Suppressor macrophage (primary cell): ENCODE measurements around the gene IL1RAPL1.

Experiments
- DNase-seq, 4 experiments: peaks; one replicate each; pipeline ENCODE4 v3.0.0-alpha.2; 2020 to 2022

IL1RAPL1 gene

DNA sequence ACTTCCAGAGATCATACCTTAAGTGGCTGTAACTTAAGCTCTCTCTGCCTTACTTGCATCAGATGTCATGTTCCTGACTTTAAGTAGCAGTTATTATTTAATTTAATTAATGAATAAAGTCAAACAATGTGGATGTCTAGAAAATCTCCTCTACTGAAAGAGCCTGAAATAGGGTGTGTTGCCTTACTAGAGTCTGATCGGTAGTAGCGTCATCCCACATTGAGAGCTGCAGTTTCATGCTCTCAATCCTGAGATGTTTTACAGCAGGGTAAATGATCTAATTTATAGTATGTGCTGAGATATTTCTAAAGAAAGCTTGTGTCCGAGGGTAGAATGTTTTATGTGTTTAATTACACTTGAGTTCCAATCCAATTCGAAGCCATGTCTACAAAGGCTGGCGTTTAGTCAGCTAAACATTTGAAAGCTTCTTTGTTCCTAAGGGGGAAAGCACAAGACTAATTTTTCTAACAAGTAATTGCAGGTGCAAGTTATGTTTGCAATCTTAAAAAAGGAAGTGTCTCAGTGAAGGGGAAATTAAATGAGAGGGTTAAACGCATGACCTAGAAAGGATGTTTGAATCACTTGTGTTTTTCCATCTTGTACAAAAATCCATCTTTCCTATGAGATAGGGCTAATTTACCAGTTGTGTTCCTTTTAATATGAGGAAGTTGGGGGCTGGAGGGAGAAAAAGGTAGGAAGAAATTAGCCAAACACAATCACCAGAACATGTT is 1237.1 kb downstream of the IL1RAPL1 start:
- DNase-seq, result no peak

GRCh38 chrX:29826742-29827141 is 1239.5 kb downstream of the IL1RAPL1 start:
- DNase-seq, result no peak

- no peak for DNase-seq
Measured at GRCh38 chrX:29834311-29834710, 1247.1 kb downstream of the IL1RAPL1 start.

DNA sequence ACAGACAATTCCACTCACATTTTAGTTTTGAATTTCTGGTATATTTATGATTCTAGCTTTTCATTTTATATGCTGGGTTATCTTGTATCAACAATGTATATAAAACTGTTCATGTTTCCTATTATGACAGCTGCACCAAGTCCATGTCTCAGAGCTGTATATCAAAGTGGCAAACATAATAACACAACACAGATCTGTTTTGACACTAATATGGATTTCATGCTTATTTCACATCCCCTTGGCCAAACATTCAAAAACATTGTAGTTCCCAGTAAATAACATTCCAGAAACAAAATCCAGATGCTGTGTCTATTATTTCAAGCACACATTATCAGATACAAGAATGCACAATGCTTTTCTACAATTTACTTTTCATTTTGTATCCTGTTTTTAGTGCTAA is 1247.5 kb downstream of the IL1RAPL1 start:
- no peak for DNase-seq

DNA sequence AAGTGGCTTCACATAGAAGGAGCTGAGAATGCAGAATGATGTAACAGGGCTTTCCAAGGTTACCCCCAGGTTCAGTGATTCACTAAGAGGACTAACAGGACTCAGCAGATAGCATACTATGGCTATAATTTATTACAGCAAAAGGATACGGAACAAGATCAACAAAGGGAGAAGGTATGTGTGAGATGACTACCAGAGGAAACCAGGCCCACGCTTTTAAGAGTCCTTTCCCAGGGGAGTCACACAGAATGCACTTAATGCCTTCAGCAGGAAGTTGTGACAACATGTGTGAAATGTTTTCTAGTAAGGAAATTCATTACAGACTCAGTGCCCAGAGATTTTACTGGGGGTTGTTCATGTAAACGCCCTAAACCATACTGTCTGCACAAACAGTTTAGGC is 1254.5 kb downstream of the IL1RAPL1 start:
- no peak for DNase-seq

GRCh38 chrX:29842552-29842951 is 1255.3 kb downstream of the IL1RAPL1 start:
- no peak for DNase-seq

DNA sequence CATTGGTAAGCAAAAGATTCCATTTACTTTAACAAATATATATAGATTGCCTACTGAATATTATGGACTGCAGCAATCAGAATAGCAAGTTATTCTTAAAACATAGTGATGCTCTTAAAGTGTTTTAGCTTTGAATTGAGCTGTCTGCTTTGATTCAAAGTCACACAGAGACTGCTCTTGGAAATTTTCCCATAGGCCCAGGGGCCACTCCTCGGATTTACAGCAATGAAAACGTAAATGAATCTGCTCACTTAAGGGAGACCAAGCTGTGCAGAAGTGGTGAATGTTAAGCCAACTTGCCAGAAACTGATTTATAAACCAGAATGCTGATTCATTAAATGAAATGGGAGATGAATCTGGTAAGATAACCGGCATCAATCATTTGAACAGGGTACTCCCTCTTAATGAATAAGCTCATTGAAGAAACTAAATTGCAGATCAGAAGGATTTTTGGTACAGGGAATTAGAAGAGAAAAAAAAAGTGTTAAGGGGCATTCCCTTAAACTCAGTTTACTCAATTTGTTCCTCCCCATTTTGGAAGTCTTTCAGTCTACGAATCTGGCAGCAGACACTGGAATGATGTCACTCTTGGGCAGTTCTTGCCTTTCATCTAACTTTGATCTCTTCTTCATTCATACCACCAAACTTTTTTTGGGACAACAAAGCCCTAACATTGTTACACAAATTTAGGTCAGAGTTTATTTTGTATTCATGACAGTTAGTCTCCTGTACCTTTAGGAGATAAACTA is 1264.8 kb downstream of the IL1RAPL1 start:
- DNase-seq, result no peak

DNA sequence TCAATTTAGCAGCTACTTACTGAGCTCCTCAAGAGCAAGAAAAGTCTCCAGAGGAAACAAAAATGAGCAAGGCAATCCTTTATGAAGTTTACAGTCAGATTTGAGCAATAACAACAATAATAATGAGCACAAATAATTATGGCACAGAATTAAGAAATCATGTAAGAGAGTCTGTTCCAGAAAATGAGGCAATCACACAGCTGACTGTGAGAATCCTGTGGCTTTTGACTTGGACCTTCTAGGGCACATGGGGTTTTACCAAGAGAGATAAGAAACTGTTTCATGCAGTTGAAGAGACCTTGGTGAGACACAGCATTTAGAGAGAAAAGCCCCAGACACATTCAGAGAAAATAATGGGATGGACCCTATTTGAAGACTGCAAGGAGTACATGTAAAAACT is 1265.5 kb downstream of the IL1RAPL1 start:
- no peak for DNase-seq

DNA sequence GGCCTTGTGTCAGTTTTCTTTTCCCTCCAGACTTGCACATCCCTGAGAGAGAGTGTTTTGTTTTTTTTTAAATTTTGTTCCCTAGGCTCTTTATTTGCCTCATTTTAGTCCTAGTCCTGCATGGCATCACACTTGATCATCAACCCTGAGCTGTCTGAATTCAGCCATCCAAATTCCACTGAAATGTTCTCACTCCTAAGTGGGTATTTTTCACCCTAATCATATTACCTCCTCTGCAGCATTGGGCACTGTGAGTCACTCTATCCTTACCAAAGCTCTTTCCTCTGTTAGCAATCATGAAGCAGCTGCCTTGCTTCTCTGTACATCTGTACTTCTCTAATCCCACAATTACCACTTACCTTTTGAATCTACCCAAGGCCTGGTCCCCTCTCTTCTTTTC is 1271.5 kb downstream of the IL1RAPL1 start:
- no peak for DNase-seq

DNA sequence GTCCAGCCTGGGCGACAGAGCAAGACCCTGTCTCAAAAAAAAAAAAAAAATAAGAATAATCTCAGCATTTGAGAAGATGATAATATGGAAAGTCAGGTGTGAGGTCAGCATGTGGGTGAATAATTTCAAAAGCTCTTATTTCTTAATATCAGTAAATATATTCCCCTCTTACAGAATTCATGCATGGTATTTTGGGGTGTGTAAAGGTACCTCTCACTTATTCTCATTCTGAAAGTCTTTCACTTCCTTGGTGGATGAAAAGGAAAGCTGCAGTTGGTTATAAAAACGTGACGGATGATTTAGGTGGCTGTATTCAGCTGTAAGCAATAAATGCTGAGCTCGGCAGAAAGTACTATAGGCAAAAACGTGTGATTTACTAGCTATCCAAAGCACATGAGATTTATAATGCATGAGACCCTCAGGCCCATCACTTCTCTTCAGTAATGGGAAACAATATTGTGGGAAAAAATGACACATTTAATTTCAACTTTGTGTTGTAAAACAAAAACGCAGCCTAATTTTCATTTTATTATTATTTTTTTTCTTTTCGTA is 1275.0 kb downstream of the IL1RAPL1 start:
- no peak for DNase-seq

DNA sequence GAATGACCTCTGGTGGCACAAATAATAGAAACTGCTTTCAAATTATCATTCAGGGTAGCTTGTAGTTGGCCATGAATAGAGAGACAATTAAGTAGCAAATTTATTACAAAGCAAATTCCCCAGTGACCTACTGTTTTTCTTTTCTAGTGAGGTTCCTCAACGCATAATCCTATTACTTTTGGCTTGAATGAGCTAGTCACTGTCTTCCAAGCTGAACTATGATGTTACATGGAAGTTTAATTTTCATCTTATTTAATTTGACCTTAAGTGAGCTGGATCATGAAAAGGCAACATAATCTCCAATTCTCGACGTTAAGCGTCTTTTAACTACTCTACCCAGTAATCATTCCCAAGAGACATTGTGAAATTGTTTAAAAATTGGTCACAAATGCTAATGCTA is 1280.7 kb downstream of the IL1RAPL1 start:
- no peak for DNase-seq

DNA sequence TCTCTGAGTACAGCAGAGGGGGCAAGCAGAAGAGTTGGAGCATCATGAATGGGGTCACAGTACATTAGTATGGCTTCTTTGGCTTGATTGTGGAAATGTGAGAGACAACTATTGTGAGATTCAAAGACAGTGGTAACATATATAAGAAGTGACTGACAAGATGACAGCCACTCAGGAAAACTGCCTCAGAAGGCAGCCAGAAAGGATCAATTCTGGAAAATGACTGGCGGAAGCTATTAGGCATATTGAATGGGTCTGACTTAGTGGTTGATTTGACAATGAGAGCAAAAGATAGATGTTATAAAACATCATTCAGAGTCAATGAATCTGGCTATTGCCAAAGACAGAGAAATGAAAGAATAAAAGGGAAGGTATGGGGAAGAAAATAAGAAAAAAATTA is 1282.6 kb downstream of the IL1RAPL1 start:
- no peak for DNase-seq

DNA sequence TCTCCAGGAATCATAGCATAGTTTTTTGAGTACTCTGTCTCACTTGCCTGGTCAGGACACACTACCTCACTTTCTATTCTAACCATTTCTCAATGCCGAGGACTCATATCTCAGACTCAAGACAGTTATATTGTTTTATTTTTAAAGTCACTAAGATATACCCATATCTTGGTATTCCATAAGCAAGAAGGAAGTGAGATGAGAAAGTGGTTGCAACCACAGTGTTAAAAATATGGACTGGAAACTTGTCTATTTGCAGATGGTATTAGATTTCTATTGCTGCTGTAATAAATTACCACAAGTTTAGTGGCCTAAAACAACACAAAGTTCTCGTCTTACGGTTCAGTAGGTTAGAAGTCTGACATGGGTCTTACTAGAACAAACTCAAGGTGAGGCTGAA is 1283.4 kb downstream of the IL1RAPL1 start:
- no peak for DNase-seq

DNA sequence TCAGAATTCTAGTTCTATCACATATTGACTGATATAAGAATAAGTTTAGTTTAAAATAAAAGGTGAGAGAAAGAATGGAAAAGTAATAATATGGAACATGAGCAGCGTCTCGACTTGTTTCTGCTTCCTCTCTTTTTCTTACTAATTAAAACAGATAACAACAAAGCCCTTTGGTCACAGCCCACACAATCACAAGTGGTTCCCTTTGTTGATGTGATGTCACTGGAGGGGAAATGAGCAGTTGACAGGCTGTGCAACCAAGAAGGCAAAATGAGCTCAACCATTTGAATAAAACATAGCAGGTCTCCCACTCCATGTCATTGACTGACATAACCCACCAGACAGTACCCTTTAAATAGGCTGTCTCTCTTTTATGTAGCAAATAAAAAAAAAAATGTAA is 1285.6 kb downstream of the IL1RAPL1 start:
- peak in 2 of 4 experiments; percentile 0 to 1 for DNase-seq

GRCh38 chrX:29876733-29877132 is 1289.5 kb downstream of the IL1RAPL1 start:
- DNase-seq, result no peak

- DNase-seq, result no peak
Measured at GRCh38 chrX:29880977-29881376, 1293.7 kb downstream of the IL1RAPL1 start.

DNA sequence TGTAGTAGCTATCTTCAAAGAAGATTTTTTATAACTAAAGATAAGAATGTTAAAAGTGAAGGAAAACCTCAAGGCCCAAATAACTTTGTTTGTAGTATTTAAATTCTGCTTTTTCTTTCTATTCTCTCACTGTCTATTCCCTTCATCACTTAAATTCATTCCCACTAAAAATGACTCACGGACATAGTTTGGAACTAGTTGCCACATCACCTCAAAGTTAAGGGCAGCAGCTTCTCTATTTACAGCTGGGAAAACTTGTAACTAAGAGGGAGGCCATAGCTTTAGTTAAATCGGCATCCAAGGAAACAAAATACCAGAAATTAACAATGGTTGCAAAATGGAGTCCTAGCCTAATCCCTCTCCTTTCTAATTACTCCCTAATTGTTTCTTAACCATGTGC is 1302.8 kb downstream of the IL1RAPL1 start:
- no peak for DNase-seq

GRCh38 chrX:29890646-29891200 is 1303.5 kb downstream of the IL1RAPL1 start:
- no peak for DNase-seq

DNA sequence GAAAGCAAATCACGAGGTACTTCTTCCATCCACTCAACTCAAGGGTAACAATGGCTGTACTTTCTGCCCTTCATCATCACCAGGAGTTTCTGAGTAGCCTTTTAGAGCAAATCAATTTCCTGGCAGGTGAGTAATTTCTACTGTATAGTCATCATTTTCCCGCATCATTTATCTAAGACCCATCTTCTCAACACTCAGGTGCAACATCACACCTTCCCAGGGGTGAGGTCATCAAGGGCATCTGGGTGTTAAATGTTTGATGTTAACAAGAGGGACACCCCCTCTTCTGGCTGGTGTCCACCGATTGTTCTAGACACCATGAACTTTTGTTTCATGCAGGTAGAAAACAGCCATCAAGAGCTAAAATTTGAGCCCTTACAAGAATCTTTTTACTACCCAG is 1314.8 kb downstream of the IL1RAPL1 start:
- no peak for DNase-seq

- DNase-seq, result no peak
Measured at GRCh38 chrX:29903360-29903759, 1316.1 kb downstream of the IL1RAPL1 start.

GRCh38 chrX:29911673-29912072 is 1324.4 kb downstream of the IL1RAPL1 start:
- no peak for DNase-seq

- no peak for DNase-seq
Measured at GRCh38 chrX:29913647-29914046, 1326.4 kb downstream of the IL1RAPL1 start.

GRCh38 chrX:29922607-29923006 is 1335.4 kb downstream of the IL1RAPL1 start:
- no peak for DNase-seq

GRCh38 chrX:29926056-29926455 is 1338.8 kb downstream of the IL1RAPL1 start:
- no peak for DNase-seq
